Measurements from ENCODE around the gene ARID5B. TPM values are rescaled to one million over a fixed set of nuclear protein-coding genes. Genes with fewer than 3 reads are reported as not detected.

Gene ARID5B
- total RNA-seq, 1 experiment from 2014 or later: 17.4 TPM

Other genes starting within 250 kb of the ARID5B start
- 0.40 TPM in 1 of 2 replicates, not detected in the other for gene CABCOCO1, start 238.8 kb upstream of the ARID5B start, total RNA-seq (2014; rRNA removed)

Data from LHCN-M2 (cell line).